Endothelial cell of umbilical vein (primary cell): ENCODE results near the gene ATXN1. TPM values are rescaled to one million over a fixed set of nuclear protein-coding genes. Genes with fewer than 3 reads are reported as not detected.

Experiments used
- BruUV-seq: library from RNA; stranded (reverse); fragments of 400-500 nt; replicated peaks from 2 replicates; lab custom pipeline; 2021; lab: Mats Ljungman, UMichigan
- CTCF ChIA-PET: fragments of 300-600, 350-600 bp; sonication (Branson Sonifier 250); formaldehyde crosslinking; loops from one replicate; lab custom pipeline; 2021; ENCODE audit warnings: antibody characterized with exemption, inconsistent platforms; lab: Charles Lee
- POLR2A ChIA-PET: fragments of 300-600, 350-600 bp; sonication (Branson Sonifier 250); formaldehyde crosslinking; loops from one replicate; lab custom pipeline; 2021; ENCODE audit warnings: antibody characterized with exemption, inconsistent platforms; lab: Charles Lee
- DNase-seq: peaks from one replicate; pipeline ENCODE4 v3.0.0-alpha.2; 2011; ENCODE audit warnings: low read depth, low spot score
- FAIRE-seq: peaks from 2 replicates; lab custom pipeline; 2011; peaks lifted over from hg19 to GRCh38; lab: Jason Lieb, UNC
- H2AFZ ChIP-seq: 2 replicates; pipeline ENCODE4 v1.6.0; 2012; ENCODE audit warnings: low read depth, low read length, control low read depth, inconsistent platforms
- H3K27ac ChIP-seq: 2 replicates; pipeline ENCODE4 v1.5.1; 2011; ENCODE audit warnings: low read depth, mild to moderate bottlenecking, control low read depth, low read length, moderate library complexity; ENCODE audit not compliant: insufficient read depth
- H3K27me3 ChIP-seq, 2 experiments: 2 replicates each; pipeline versions ENCODE4 v1.6.0 to v1.6.1; 2011; ENCODE audit warnings: low read length in 2 of 2, mixed read lengths in 1 of 2; ENCODE audit not compliant: control insufficient read depth in 2 of 2, insufficient read depth in 2 of 2
- H3K36me3 ChIP-seq, 2 experiments: 2 replicates in 1 of 2; 3 replicates in 1 of 2; pipeline ENCODE4 v1.5.1; 2011; ENCODE audit warnings: low read length in 2 of 2, mild to moderate bottlenecking in 1 of 2, moderate library complexity in 1 of 2; ENCODE audit not compliant: control insufficient read depth in 2 of 2, insufficient read depth in 2 of 2; ENCODE audit errors: extremely low read depth in 1 of 2
- H3K4me1 ChIP-seq: 3 replicates; pipeline ENCODE4 v1.5.1; 2011; ENCODE audit warnings: mild to moderate bottlenecking, low read length; ENCODE audit not compliant: control insufficient read depth, insufficient read depth; ENCODE audit errors: extremely low read depth
- H3K4me2 ChIP-seq: 2 replicates; pipeline ENCODE4 v1.6.1; 2011; ENCODE audit warnings: low read length, control low read depth, mixed read lengths; ENCODE audit not compliant: insufficient read depth
- H3K4me3 ChIP-seq, 3 experiments: fragments of 200-600 bp in 1 of 3; sonication (generic), shearing (Covaris generic) in 1 of 3; replicated peaks in 1 of 3; 2 replicates each; pipeline ENCODE4 v1.5.1; 2011 to 2016; ENCODE audit warnings: control low read depth in 3 of 3, low read length in 3 of 3, mild to moderate bottlenecking in 2 of 3, inconsistent platforms in 1 of 3, low read depth in 1 of 3, moderate library complexity in 1 of 3; ENCODE audit not compliant: insufficient read depth in 1 of 3
- H3K79me2 ChIP-seq: 2 replicates; pipeline ENCODE4 v1.6.0; 2012; ENCODE audit warnings: low read length, inconsistent platforms; ENCODE audit not compliant: control insufficient read depth, insufficient read depth
- H3K9ac ChIP-seq: replicated peaks from 2 replicates; pipeline ENCODE3; 2011; ENCODE audit warnings: low read length, control low read depth; ENCODE audit not compliant: insufficient read depth; ENCODE audit errors: extremely low read depth
- H3K9me1 ChIP-seq: replicated peaks from 3 replicates; pipeline ENCODE4 v1.6.0; 2011; ENCODE audit warnings: mild to moderate bottlenecking, low read length; ENCODE audit not compliant: control insufficient read depth, insufficient read depth; ENCODE audit errors: extremely low read depth
- H3K9me3 ChIP-seq: replicated peaks from 2 replicates; pipeline ENCODE4 v1.5.1; 2012; ENCODE audit warnings: low read length, inconsistent platforms; ENCODE audit not compliant: control insufficient read depth, insufficient read depth
- H4K20me1 ChIP-seq: replicated peaks from 2 replicates; pipeline ENCODE3; 2011; ENCODE audit warnings: mild to moderate bottlenecking, low read length; ENCODE audit not compliant: control insufficient read depth, insufficient read depth; ENCODE audit errors: extremely low read depth
- EZH2 ChIP-seq: IDR thresholded peaks from 2 replicates; pipeline ENCODE4 v1.6.1; 2012; ENCODE audit warnings: borderline replicate concordance, low read depth, mild to moderate bottlenecking, moderate library complexity, low read length, inconsistent platforms; ENCODE audit not compliant: severe bottlenecking
- FOS ChIP-seq: IDR thresholded peaks from 2 replicates; pipeline ENCODE4 v1.6.1; 2011; ENCODE audit warnings: mild to moderate bottlenecking, low read length, moderate library complexity, borderline replicate concordance; ENCODE audit not compliant: insufficient read depth
- GATA2 ChIP-seq: IDR thresholded peaks from 2 replicates; pipeline ENCODE4 v1.7.0; 2011; ENCODE audit warnings: low read depth, mild to moderate bottlenecking, moderate library complexity, mixed read lengths, low read length; ENCODE audit not compliant: insufficient read length, insufficient read depth
- JUN ChIP-seq: IDR thresholded peaks from 2 replicates; pipeline ENCODE4 v1.6.1; 2011; ENCODE audit warnings: borderline replicate concordance, low read depth; ENCODE audit not compliant: insufficient read length, insufficient read depth
- MYC ChIP-seq: IDR thresholded peaks from one replicate; pipeline ENCODE4 v1.6.1; 2011; ENCODE audit warnings: mild to moderate bottlenecking, low read depth, low read length
- POLR2A ChIP-seq: IDR thresholded peaks from 2 replicates; pipeline ENCODE4 v1.6.1; 2012; ENCODE audit warnings: low read depth, mild to moderate bottlenecking, control low read depth, low read length
- POLR2AphosphoS5 ChIP-seq: IDR thresholded peaks from 2 replicates; pipeline ENCODE4 v1.6.1; 2012; ENCODE audit warnings: low read depth, mild to moderate bottlenecking, control low read depth, low read length, moderate library complexity; ENCODE audit not compliant: insufficient read depth
- dilution Hi-C: fragments of 300-500 bp; cut with MboI; formaldehyde crosslinking; loops from one replicate; pipeline ENCODE4 v1.15.0; 2019; ENCODE audit warnings: low sequenced_read_pairs; ENCODE audit not compliant: extremely low pct_ligation_motif_present
- intact Hi-C: fragments of 100-400 bp; cut with micrococcal nuclease; formaldehyde crosslinking; loops from one replicate; pipeline ENCODE4 v1.10.0; 2022
- polyA plus RNA-seq, 4 experiments: library from polyadenylated mRNA; depleted of rRNA in 3 of 4; stranded (reverse) in 3 of 4; unstranded in 1 of 4; fragments of >200 nt; gene quantifications; 2 replicates each; pipeline versions ENCODE4 v1.2.1 to v1.2.3, GENCODE V29; 2011 to 2012; ENCODE audit warnings: missing spikeins in 1 of 4
- total RNA-seq: library from RNA; stranded (reverse); gene quantifications from 2 replicates; pipeline ENCODE4 v1.2.3, GENCODE V29; 2021
- TF ChIP-seq, protein P1 (sequence below): IDR thresholded peaks from 2 replicates; pipeline ENCODE4 v1.6.1; 2011; ENCODE audit not compliant: insufficient read depth, insufficient read length
- TF ChIP-seq, protein P2 (sequence below), 2 donors: IDR thresholded peaks; 1 replicate in 1 of 2; 2 replicates in 1 of 2; pipeline ENCODE4 v1.5.1; 2011; ENCODE audit warnings: low read length in 2 of 2, mild to moderate bottlenecking in 2 of 2, moderate library complexity in 2 of 2, control low read depth in 1 of 2, inconsistent platforms in 1 of 2, low read depth in 1 of 2; ENCODE audit not compliant: insufficient read depth in 1 of 2; ENCODE audit errors: extremely low read depth in 1 of 2

Gene ATXN1
- total and polyA plus RNA-seq, 2 donors (not counting 3 experiments of a cell fraction or from before 2014, with no cell fraction given), result 16.4 to 33.0 TPM

DNA sequence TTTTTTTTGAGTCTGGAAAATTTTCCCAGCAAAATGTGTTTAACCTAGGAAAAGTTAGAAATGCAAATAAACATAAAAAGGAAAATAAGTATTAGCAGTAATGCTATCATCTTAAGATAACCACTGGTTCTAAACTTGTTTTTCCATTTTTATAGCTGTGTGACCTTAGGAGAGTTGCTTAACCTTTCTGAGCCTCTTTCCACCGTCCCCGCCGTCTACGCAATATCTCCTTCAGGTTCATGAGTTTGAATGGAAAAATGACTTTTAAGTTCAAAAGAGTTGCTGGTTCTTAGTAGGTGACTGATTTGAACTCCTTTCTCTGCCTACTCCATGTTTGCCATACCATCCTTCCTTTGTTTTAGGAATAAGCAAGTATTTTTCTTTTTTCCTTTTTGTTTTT, 478.9 kb downstream of the ATXN1 start:
- H3K9me3 ChIP-seq, result no peaks in the 10 kb centered on the region
- no peaks in the 10 kb centered on the region for H3K9me1 ChIP-seq
- ChIA-PET CTCF (no interaction called here), POLR2A (no interaction called here)
- H3K27ac ChIP-seq, result no peak overlapping the region
- H2AFZ ChIP-seq, result no peak overlapping the region
- no peaks in the 10 kb centered on the region for H3K27me3 ChIP-seq
- H3K36me3 ChIP-seq, result peaks cover 0 to 6% of the 10 kb centered on the region in 2 experiments
- H3K4me1 ChIP-seq, result peaks cover 11% of the 10 kb centered on the region
- H3K4me3 ChIP-seq, result no peak overlapping the region
- intact Hi-C loops, result no loop called here
- FAIRE-seq (no peak), DNase-seq (no peak)
- H4K20me1 ChIP-seq, result no peaks in the 10 kb centered on the region
- no TSS peak for BruUV-seq
- TF ChIP-seq POLR2A (no peak), MYC (no peak), GATA2 (no peak), EZH2 (no peak), JUN (no peak), POLR2AphosphoS5 (no peak), FOS (no peak)
- TF ChIP-seq, protein P1, sequence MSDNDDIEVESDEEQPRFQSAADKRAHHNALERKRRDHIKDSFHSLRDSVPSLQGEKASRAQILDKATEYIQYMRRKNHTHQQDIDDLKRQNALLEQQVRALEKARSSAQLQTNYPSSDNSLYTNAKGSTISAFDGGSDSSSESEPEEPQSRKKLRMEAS, result no peak
- TF ChIP-seq, protein P2, sequence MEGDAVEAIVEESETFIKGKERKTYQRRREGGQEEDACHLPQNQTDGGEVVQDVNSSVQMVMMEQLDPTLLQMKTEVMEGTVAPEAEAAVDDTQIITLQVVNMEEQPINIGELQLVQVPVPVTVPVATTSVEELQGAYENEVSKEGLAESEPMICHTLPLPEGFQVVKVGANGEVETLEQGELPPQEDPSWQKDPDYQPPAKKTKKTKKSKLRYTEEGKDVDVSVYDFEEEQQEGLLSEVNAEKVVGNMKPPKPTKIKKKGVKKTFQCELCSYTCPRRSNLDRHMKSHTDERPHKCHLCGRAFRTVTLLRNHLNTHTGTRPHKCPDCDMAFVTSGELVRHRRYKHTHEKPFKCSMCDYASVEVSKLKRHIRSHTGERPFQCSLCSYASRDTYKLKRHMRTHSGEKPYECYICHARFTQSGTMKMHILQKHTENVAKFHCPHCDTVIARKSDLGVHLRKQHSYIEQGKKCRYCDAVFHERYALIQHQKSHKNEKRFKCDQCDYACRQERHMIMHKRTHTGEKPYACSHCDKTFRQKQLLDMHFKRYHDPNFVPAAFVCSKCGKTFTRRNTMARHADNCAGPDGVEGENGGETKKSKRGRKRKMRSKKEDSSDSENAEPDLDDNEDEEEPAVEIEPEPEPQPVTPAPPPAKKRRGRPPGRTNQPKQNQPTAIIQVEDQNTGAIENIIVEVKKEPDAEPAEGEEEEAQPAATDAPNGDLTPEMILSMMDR (IDR thresholded peaks at IDR 0.05; ENCODE audit: extremely low read depth in 1 of 2, insufficient read depth in 1 of 2, low read depth in 1 of 2, low read length in 2 of 2), result no peak
- H3K4me2 ChIP-seq, result no peak overlapping the region
- no peaks in the 10 kb centered on the region for H3K79me2 ChIP-seq
- dilution Hi-C loops, result no loop called here
- H3K9ac ChIP-seq, result no peak overlapping the region
